ENCODE results near the gene AMD1.

- TF ChIP-seq CTCF (conservative IDR thresholded peaks at IDR 0.05; ENCODE audit: low read length) (no peak), EZH2phosphoT487 (IDR thresholded peaks at IDR 0.05; ENCODE audit: borderline replicate concordance) (no peak)
Measured at GRCh38 chr6:110944681-110945151, 70.1 kb downstream of the AMD1 start.

Measured in Loucy (cell line).